ENCODE data around the gene PPP4C.

Gene PPP4C

DNA sequence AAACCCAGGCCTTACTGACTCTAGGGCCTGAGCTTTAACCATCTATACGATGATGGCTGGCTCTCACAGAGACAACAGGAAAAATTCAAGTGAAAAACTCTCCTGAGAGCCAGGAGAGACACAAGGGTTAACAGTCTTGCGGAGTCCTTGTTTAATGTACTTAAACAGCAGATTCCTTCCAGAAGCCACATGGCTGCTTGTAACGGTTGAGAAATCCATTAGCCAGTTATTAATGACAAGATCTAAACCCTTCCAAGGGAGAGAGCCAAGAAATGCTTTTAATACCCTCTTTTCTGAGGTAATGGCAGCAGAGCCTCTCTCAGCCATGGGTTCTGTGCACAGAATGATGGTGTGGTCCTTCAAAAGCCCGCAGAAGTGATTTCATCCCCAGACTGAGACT lies 15.4 kb upstream of the PPP4C start:
- no peak for DNase-seq

DNA sequence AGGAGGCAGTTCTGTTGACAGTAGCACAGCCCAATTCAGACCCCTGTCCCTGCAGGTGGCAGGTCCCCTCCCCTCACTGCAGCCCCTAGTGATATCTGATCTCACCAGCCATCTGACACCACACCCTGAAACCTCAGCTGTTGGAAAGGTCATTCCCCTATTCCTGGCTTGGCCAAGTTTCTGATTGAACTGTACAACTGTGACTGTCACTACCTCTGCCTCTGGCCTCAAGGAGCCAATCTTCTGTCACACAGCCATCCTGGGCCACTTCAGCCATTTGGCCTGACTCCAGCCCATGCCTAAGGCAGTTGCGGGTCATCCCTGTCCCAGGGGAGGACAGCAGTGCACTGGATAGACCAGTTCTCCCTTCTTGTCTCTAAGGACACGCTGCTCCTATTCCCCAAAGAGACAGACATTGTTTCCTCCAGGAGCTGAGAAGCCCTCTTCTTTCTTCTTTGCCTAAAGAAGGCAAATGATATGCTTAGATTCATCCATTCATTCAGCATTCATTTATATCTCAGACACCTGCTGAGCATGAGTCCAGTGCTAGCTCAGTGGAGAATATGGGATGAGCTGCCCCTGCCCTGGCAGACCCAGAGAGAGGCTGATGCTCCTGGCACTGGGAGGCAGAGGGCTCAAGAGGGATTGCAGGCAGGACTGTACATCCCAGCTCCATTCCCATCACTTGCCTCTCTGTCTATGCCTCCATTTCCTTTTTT lies 14.8 kb upstream of the PPP4C start:
- no peak for DNase-seq

DNA sequence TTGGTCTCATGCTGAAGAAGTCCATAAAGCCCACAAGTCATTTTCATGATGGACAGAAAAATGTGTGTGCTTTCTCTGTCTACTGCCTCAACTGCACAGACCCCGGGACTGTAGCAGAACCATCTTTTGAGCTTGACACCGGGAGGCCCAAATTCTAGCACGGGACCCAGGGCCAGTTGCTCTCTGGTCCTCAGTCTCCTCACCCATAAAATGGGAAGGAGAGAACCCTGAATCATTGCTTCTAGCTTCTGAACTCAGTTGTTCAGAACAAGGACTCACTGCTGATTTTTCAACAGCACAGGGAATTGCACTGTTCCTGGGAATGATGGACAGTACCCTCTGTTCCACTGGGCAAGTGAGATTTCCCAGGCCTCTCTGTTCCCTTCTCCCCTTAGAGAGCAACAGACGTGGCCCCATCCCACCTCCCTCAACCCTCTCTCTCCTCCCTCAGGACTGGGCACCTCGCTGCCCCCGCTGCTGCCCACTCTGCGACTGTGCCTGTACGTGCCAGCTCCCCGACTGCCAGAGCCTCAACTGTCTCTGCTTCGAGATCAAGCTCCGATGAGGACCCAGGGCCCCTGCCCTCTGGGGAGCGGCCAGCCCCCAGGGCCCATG lies 12.4 kb upstream of the PPP4C start:
- no peak for DNase-seq

DNA sequence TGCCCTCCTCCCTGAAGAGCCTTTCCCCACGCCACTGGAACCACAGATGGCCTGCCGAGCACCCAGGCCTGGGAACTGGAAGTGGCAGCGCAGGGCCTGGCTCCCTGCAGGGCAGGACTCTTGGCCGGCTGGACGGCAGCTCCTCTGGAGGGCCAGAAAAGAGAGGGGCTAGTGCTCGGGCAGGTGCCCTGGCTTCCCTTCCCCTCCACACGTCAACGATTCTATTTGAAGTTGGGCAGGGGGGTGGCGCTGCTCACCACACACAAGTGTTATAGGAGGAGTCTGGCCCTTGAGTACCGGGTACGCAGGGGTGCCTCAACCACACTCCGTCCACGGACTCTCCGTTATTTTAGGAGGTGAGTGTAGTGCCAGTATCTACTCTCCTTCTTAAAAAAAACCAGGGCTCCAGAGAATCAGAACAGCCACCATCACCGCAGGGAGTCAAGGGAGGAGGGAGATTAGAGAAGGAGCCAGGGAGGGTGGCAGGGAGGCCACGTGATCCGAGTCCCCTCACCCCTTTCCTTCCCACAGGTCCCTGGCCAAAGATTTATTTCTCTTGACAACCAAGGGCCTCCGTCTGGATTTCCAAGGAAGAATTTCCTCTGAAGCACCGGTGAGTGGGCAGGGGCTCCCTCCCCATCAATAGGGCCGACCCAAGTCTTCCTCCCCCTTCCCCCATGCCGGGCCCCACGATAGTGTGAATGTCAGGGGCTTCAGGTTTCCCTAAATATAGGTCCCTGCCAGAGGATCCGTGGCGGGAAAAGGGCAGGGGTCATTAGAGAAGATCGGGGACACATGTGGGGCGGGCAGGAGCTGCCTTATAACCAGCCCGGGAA lies 11.7 kb upstream of the PPP4C start:
- DNase-seq: peak; percentile 65

DNA sequence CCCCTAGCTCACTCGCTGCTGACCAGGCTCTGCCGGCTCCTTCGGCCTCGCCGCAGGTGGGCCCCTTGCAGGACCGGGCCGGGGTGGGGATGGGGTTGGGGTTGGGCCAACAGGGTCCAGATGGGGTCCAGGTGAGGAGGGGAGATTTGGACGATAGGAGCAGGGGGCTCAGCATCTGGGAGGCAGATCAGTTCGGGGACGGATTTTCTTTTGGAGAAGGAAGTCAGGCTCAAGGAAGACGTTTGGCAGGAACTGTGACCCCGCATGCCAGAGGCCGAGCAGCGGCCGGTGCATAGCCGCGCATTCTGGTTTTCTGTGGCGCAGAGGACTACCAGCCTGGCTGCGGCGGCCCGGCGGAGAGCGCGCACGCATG lies 11.1 kb upstream of the PPP4C start:
- DNase-seq: no peak

DNA sequence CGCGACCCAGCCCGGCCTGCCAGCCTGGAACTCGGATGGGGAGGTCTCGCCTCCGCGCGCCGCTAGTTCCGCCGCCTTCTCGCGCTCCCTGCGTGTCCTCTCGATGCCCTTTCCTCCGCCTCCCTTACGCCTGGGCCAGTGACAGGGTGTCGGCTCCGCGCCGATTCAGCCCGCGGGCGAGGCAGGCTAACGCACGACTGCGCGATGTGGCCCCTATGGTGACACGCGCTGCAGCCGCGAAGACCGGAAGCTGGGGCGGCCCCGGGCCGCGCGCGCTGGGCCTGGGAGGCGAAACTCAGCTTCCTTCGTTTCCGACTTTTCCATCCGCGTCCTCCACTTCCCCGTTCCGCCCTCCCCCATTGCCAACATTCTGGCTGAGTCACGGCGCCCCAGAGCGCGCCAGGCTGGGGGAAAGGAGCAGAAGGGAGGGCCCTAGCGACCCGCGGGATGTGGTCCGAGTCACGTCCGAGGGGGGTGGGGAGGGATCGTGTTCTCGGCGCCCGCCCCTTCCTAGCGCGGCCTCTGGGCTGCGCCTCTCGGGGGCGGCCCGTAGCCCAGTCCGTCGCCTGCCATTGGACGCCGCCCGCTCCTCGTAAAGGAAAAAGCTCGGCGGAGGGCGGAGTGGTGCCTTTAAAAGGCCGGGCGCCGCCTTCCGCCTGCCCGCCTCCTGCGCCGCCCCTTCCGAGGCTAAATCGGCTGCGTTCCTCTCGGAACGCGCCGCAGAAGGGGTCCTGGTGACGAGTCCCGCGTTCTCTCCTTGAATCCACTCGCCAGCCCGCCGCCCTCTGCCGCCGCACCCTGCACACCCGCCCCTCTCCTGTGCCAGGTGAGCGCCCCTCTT lies 10.5 kb upstream of the PPP4C start, which contains the start of gene ALDOA:
ALDOA (plus strand) TSS at position 659 of the 841 bp plus-strand sequence. CDS start 1,138 bp downstream, outside the sequence.
- peak; percentile 95 for DNase-seq

DNA sequence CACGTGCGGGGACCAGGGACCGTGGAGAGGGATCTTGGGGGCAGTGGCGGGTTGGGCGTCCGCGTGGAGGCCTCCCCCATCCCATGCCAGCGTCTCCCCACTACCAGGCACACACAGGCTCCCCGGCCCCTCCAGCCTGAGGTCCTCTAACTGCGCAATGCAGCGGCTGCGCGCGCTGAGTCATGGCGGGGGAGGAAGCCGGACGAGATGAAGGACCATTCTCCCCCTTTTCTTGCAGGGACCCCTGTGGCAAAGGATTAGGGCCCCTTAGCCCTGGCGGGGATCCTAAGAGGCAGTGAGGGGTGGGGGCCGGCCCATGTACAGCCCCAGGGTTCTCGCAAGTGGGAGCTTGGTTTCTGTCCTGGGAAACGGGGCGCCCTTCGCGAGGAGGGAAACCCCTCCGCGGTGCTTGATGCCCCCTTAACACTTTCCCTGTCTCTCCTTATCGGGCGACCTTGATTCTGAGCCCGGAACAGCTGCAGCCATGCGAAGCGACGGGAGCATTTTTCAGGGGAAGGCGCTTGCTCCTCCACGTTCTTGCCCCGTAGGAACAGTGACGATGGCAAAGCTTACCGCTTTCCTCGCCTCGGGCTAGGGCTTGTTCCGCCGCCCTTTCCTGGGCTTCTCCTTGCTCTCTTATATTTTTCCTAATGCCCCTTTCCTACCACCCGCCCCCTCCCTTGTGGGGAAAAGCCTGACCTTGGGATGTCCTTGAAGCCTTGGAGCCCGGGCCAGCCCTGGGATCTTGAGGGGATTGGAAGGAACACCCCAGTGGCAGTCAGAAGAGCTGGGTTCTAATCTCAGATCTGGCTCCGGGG lies 9.6 kb upstream of the PPP4C start:
- DNase-seq: peak; percentile 30

DNA sequence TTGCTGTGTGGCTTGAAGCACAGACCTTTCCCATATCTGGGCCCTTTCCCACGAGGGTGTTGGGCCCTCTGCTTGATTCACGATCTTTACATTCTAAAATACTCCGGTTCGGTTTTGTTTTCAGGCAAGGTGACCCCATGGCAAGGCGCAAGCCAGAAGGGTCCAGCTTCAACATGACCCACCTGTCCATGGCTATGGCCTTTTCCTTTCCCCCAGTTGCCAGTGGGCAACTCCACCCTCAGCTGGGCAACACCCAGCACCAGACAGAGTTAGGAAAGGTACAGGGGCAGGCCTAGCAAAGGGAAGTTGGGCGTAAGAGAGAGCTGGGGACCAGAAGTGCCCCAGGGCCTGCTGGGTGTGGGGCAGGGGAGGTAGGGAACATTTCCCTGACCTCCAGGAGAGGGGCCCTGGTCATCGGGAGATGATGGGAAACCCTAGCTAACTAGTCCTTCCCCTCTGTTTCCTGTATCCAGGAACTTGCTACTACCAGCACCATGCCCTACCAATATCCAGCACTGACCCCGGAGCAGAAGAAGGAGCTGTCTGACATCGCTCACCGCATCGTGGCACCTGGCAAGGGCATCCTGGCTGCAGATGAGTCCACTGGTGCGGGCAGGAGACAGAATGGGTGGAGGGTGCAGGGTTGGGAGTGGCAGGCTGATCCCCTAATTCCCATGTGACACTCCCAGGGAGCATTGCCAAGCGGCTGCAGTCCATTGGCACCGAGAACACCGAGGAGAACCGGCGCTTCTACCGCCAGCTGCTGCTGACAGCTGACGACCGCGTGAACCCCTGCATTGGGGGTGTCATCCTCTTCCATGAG lies 8.8 kb upstream of the PPP4C start:
- DNase-seq: no peak

DNA sequence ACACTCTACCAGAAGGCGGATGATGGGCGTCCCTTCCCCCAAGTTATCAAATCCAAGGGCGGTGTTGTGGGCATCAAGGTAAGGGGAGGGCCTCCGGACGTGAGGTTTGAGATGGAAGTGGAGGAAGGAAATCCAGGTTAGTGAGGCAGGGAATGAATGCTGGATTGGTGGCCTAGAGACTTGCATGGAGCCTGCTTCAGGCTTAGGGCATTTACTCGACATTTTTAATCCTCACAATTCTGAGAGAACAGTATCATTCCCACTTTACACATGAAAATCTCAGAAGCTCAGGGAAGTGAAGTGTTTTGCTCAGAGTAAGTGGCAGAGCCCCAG lies 8.2 kb upstream of the PPP4C start:
- DNase-seq: no peak

DNA sequence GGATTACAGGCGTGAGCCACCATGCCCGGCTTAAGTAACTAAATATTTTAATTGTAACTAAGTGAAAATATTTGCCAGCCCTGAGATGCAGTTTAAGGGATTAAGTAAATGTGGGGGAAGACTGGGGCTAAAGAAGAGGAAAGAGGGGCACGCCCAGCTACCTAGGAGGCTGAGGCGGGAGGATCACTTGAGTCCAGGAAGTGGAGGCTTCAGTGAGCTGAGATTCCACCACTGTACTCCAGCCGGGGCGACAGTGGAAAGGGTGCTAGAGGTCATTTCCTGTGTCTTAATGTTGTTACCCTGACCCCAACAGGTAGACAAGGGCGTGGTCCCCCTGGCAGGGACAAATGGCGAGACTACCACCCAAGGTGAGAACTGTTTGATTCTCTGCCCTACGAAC lies 7.5 kb upstream of the PPP4C start:
- no peak for DNase-seq

DNA sequence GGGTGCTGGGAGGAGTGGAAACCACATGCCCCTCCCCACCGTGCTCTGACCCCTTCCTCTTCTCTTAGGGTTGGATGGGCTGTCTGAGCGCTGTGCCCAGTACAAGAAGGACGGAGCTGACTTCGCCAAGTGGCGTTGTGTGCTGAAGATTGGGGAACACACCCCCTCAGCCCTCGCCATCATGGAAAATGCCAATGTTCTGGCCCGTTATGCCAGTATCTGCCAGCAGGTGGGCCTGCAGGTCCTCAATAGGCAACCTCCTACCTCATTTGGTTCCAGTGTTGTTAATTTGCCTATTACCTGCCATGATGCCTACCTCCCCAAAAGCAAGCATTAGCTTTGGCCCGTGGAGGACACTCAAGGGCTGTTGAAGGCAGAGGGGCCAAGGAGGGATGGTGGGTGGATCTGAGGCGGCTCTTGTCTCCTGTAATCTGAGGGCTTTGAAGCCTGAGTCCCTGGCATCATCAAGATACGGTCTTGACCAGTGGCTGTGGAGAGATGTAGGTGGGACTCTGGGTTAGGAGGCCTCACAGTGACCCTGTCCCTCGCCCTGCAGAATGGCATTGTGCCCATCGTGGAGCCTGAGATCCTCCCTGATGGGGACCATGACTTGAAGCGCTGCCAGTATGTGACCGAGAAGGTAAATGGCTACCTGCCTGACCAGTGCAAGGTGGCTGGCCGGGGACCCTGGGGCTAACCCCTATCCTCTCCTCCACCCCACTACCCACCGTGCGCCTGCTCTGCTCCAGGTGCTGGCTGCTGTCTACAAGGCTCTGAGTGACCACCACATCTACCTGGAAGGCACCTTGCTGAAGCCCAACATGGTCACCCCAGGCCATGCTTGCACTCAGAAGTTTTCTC lies 6.8 kb upstream of the PPP4C start:
- DNase-seq: peak; percentile 50

DNA sequence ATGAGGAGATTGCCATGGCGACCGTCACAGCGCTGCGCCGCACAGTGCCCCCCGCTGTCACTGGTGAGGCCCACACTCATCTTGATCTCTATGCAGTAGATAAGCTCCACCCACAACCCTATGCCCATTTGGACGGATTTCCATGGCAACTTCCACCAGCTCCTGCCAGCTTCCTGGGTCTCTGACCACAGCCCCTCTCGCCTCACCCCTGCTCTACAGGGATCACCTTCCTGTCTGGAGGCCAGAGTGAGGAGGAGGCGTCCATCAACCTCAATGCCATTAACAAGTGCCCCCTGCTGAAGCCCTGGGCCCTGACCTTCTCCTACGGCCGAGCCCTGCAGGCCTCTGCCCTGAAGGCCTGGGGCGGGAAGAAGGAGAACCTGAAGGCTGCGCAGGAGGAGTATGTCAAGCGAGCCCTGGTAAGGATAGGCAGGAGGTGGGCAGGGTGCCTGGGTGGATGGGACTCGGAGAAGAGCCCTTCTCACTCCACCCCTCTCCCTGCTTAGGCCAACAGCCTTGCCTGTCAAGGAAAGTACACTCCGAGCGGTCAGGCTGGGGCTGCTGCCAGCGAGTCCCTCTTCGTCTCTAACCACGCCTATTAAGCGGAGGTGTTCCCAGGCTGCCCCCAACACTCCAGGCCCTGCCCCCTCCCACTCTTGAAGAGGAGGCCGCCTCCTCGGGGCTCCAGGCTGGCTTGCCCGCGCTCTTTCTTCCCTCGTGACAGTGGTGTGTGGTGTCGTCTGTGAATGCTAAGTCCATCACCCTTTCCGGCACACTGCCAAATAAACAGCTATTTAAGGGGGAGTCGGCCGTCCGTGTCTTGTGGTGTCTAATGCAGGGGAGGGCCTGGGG lies 6.0 kb upstream of the PPP4C start:
- DNase-seq: no peak

DNA sequence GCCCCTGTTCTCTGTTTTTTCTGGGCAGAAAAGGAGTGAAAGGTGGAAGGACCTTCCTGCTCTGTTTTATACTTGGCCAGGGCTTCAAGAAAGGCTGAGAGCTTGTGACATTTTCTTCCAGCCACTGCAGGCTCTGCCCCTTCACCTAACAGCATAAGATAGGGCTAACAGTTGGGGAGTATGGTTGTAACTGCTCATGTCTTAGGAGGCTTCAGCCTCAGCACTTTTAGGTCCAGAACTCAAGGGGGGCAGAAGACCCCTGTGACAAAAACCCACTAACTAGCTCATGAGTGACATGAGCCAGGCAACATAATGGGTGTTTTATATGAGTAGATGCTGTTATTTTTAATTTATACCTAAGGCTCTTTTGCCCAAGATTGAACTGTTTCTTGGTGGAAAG lies 5.3 kb upstream of the PPP4C start:
- no peak for DNase-seq

DNA sequence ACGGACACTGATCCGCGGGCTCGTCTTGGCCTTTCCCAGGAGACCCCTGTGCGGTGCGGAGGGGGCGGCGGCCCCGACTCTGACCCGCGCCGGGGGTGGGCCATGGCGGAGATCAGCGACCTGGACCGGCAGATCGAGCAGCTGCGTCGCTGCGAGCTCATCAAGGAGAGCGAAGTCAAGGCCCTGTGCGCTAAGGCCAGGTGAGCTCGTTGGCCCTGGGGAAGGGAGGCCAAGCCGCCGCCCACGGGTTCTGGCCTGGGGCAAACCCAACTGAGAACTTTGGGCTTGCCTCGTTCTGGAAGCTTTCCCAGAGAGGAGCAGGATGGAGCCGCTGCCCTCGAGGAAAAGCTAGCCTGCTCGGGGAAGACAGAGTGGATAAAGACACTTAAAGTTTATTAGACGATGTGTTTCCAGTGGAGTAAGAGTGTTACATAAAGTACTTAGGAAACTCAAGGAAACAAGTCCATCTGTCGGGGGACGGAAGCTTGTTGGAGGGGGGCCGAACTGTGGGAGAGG lies 540 bp downstream of the PPP4C start:
- no peak for DNase-seq

DNA sequence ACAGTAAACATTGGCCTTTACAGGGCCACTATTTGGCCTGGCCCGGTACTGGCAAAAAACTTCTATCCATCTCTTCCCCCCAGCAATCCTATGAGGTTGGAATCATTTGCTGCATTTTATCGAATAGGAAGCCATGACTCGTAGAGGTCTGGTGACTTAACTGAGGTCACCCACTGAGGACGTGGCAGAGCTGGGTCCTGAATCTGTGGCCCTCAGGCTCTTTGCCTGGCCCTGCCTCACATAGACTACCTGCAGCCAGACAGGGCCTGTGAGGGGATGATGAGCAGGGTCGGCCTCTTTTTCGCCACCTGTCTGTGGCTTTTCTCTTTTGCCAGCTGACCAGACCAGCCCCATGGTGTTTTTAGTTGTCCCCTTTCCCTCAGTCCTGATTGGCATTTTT lies 1.9 kb downstream of the PPP4C start:
- no peak for DNase-seq

DNA sequence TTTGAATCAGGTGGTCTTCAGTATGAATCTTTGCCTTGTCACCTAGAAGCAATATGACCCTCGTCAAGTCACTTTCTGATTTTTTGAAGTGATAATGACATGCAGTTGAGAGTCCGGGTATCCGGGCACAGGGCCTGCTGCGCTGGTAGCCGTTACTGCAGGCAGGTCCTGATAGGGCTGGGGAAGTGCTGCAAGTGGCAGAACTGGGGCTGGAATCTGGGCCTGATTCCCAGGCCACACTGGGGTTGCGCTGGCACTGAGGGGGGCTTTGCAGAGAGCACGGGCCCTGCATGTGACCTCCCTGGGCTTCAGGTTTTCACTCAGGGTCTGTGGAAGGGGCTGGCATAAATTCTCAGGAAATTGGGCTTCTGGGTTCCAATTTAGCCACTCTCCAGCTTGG lies 3.0 kb downstream of the PPP4C start:
- no peak for DNase-seq

DNA sequence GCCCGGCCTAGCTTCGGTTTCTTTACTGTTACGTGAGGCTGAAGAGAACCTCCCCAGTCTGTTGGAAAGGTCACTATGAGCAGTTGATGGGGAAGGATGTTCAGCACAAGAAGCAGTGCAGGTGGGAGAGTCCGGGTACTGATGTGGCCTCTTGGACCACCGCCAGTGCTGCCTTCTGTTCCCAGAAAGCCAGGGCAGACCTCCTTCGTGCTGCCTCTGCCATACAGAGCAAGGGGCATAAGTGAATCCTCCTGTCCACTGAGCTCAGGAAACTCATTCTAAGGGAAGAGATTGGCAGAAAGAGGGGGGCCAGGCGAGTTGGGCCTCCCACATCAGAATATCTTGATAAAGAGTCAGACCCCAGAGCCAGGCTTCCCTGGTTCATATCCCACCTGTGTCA lies 3.7 kb downstream of the PPP4C start:
- no peak for DNase-seq

DNA sequence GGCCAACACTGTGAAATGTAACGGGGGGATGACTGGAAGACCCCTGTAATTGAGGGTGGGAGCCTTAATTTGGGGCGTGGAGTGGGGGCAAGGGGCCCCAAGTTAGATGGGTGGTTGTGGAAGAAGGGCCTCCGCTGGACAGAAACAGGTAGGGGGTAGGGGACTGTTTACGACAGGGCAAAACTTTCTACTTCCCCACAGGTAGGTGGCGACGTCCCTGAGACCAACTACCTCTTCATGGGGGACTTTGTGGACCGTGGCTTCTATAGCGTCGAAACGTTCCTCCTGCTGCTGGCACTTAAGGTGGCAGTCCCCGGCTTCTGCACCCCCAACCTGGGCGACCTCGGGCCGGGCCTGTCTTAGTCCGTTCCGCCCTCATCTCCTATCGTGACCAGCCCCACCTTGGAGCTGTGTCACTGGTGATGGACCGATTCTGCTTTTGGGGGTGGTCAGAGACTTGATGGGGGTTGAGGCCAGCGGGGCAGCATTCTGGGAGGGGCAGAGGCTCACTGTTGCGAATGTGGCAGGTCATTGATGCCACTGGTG lies 6.8 kb downstream of the PPP4C start:
- no peak for DNase-seq
